Subcutaneous adipose tissue (tissue), 4 donors: ENCODE results near the gene NPBWR2. TPM values are rescaled to one million over a fixed set of nuclear protein-coding genes. Genes with fewer than 3 reads are reported as not detected.

ENCODE experiments used
- total RNA-seq, 4 donors: library from RNA; depleted of rRNA; stranded (reverse); fragments of >200 nt; gene quantifications; one replicate each; pipeline ENCODE4 v1.1.0, GENCODE V29; 2016
- TF ChIP-seq, protein P1 (sequence below): fragments of 450-650 bp; IDR thresholded peaks from one replicate; pipeline ENCODE4 v1.5.1; 2016; ENCODE audit warnings: low read depth, mild to moderate bottlenecking, control low read depth, antibody characterized with exemption, moderate library complexity

Gene NPBWR2
- total RNA-seq, 4 donors from 2014 or later, result not detected

GRCh38 chr20:64140956-64141355 lies 33.6 kb upstream of the NPBWR2 start:
- TF ChIP-seq, protein P1, sequence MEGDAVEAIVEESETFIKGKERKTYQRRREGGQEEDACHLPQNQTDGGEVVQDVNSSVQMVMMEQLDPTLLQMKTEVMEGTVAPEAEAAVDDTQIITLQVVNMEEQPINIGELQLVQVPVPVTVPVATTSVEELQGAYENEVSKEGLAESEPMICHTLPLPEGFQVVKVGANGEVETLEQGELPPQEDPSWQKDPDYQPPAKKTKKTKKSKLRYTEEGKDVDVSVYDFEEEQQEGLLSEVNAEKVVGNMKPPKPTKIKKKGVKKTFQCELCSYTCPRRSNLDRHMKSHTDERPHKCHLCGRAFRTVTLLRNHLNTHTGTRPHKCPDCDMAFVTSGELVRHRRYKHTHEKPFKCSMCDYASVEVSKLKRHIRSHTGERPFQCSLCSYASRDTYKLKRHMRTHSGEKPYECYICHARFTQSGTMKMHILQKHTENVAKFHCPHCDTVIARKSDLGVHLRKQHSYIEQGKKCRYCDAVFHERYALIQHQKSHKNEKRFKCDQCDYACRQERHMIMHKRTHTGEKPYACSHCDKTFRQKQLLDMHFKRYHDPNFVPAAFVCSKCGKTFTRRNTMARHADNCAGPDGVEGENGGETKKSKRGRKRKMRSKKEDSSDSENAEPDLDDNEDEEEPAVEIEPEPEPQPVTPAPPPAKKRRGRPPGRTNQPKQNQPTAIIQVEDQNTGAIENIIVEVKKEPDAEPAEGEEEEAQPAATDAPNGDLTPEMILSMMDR, result no peak

DNA sequence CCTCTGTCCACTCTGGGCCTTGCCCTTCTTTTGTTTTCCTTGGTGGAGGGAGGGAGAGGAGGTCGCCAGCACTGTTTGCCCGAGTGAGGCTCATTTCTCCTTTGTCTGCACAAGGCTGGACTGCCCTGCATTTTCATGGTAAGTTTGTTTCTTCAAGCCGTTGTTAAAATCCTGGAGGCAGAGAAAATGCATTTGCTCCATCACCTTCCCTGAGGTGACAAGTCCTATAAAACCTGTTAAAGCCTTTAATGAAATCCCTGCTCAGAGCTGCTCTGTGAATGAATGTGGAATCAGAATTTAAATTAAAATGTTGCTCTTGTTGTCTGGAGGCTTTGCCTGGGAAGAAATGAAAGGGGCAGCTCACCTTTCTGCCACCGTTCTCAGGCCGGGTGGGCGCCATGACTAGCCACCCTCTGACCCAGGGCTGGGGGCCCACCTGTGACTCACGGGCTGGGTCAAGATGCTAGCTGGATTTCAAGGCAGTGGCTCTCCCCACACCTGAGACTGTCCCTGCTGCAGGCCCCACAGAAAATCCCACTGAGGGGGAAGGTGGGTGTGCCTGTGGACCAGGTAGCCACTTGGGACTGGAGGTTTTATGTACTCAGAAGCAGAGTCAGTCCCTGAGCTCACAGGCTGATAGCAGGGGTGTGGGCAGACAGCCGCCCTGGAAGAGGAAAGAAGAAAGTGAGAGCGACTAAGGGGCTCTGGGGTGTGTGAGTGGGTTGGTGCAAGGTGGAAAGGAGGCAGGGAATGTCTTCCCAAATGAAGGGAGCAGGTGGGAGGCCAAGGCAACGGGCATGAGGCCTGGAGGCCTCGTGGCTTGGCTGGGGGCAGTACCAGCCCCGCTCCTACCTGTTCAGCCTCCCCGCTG lies 32.9 kb upstream of the NPBWR2 start:
- TF ChIP-seq, protein P1, result no peak

GRCh38 chr20:64139199-64140060 lies 32.1 kb upstream of the NPBWR2 start:
- TF ChIP-seq, protein P1, result no peak

- TF ChIP-seq, protein P1, result no peak
These were observed 31.0 kb upstream of the NPBWR2 start for GRCh38 chr20:64138276-64138815.

GRCh38 chr20:64137598-64138031 lies 30.2 kb upstream of the NPBWR2 start:
- TF ChIP-seq, protein P1, result no peak

DNA sequence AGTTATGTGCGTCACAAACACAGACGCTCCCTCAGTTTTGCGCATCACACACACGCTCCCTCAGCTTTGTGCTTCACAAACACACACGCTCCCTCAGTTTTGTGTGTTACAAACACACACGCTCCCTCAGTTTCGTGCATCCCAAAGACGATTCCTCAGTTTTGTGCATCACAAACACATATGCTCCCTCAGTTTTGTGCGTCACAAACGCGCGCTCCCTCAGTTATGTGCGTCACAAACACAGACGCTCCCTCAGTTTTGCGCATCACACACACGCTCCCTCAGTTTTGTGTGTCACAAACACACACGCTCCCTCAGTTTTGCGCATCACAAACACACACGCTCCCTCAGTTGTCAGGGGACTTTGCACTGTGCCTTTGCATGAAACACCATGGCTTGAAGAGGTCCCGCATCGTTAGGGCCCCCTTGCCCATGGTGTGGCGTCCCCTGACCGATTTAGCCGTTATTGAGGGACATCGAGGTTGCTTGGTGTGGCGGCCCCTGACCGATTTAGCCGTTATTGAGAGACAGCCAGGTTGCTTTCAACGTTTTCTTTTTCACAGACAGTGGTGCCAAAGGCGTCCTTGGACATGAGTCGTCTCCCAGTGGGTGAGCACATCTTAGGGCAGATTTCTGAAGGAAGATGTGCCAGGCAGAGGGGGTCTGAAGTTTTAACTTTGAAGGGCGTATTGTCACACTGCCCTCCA lies 28.8 kb upstream of the NPBWR2 start:
- TF ChIP-seq, protein P1, result no peak
